GM12878 (cell line): ENCODE results near the gene MICA. TPM values are rescaled to one million over a fixed set of nuclear protein-coding genes. Genes with fewer than 3 reads are reported as not detected.

Experiments
- ATF7 ChIP-seq: fragments of 450-650 bp; IDR thresholded peaks from 2 replicates; pipeline ENCODE4 v1.6.1; 2016; ENCODE audit warnings: low read depth, mild to moderate bottlenecking
- BMI1 ChIP-seq: fragments of 450-650 bp; IDR thresholded peaks from 2 replicates; pipeline ENCODE4 v1.6.1; 2016; ENCODE audit warnings: mild to moderate bottlenecking, moderate library complexity, borderline replicate concordance
- ESRRA ChIP-seq: IDR thresholded peaks from 2 replicates; pipeline ENCODE4 v1.6.1; 2012; ENCODE audit warnings: mild to moderate bottlenecking, low read length, improper control_type of control experiment
- GABPA ChIP-seq: IDR thresholded peaks from 2 replicates; pipeline ENCODE4 v1.6.1; 2014; ENCODE audit warnings: antibody characterized with exemption, low read depth, mild to moderate bottlenecking, inconsistent platforms
- IKZF1 ChIP-seq: fragments of 450-650 bp; conservative IDR thresholded peaks from 2 replicates; pipeline ENCODE4 v1.6.1; 2017; ENCODE audit warnings: antibody characterized with exemption, mild to moderate bottlenecking
- KAT2A ChIP-seq: conservative IDR thresholded peaks from 2 replicates; pipeline ENCODE4 v1.6.1; 2011; ENCODE audit warnings: low read depth, low read length; ENCODE audit not compliant: control insufficient read depth
- MAX ChIP-seq: IDR thresholded peaks from 2 replicates; pipeline ENCODE4 v1.6.1; 2012; ENCODE audit warnings: low read depth, low read length, improper control_type of control experiment
- MEF2A ChIP-seq: IDR thresholded peaks from 2 replicates; pipeline ENCODE4 v1.6.1; 2011; ENCODE audit warnings: low read depth, mild to moderate bottlenecking, low read length, moderate library complexity; ENCODE audit not compliant: insufficient read depth
- MLLT1 ChIP-seq: fragments of 450-650 bp; IDR thresholded peaks from 2 replicates; pipeline ENCODE4 v1.6.1; 2016; ENCODE audit warnings: mild to moderate bottlenecking
- MTA2 ChIP-seq: fragments of 450-650 bp; IDR thresholded peaks from 2 replicates; pipeline ENCODE4 v1.6.1; 2016; ENCODE audit warnings: low read depth, mild to moderate bottlenecking, moderate library complexity
- MTA3 ChIP-seq: IDR thresholded peaks from 2 replicates; pipeline ENCODE4 v1.6.1; 2012; ENCODE audit warnings: low read length, inconsistent platforms, borderline replicate concordance
- NFYA ChIP-seq: IDR thresholded peaks from 2 replicates; pipeline ENCODE4 v1.6.1; 2011; ENCODE audit warnings: low read depth, mild to moderate bottlenecking, low read length, improper control_type of control experiment, borderline replicate concordance
- SP1 ChIP-seq: IDR thresholded peaks from one replicate; pipeline ENCODE4 v1.6.1; 2011; ENCODE audit warnings: low read depth, low read length
- YBX1 ChIP-seq: fragments of 450-650 bp; IDR thresholded peaks from 2 replicates; pipeline ENCODE4 v1.6.1; 2016; ENCODE audit warnings: antibody characterized with exemption
- ZNF217 ChIP-seq: fragments of 450-650 bp; IDR thresholded peaks from 2 replicates; pipeline ENCODE4 v1.6.1; 2017; ENCODE audit warnings: antibody characterized with exemption, mild to moderate bottlenecking
- polyA plus RNA-seq, 11 experiments: library from polyadenylated mRNA; depleted of rRNA in 4 of 11; unstranded in 6 of 11; stranded (reverse) in 5 of 11; fragments of >200 nt; fragmentation: Nextera tagmentation in 4 of 11; fragmentation: Illumina TruSeq in 1 of 11; extraction: Ambion mirVana in 4 of 11; extraction: Trizol in 1 of 11; gene quantifications; 1 replicate in 1 of 11; 2 replicates in 10 of 11; pipeline versions ENCODE4 v1.2.1 to v1.2.3, GENCODE V29; 2011 to 2016; ENCODE audit warnings: inconsistent platforms in 2 of 11, missing spikeins in 2 of 11, low read depth in 1 of 11
- total RNA-seq, 4 experiments: library from RNA; depleted of rRNA in 3 of 4; stranded (reverse); fragments of >200 nt in 3 of 4; fragmentation: Illumina TruSeq in 1 of 4; extraction: Trizol in 1 of 4; gene quantifications; 2 replicates each; pipeline versions ENCODE4 v1.2.1 to v1.2.3, GENCODE V29; 2013 to 2021
- TF ChIP-seq, protein P1 (sequence below): fragments of 450-650 bp; IDR thresholded peaks from 2 replicates; pipeline ENCODE4 v1.6.1; 2018; ENCODE audit warnings: mild to moderate bottlenecking, low read depth, moderate library complexity; ENCODE audit not compliant: partially characterized antibody
- TF ChIP-seq, protein P2 (sequence below): fragments of 450-650 bp; IDR thresholded peaks from 2 replicates; pipeline ENCODE4 v1.6.1; 2017; ENCODE audit warnings: mild to moderate bottlenecking
- TF ChIP-seq, protein P3 (sequence below): fragments of 450-650 bp; IDR thresholded peaks from 2 replicates; pipeline ENCODE4 v1.6.1; 2017; ENCODE audit warnings: mild to moderate bottlenecking, low read depth, inconsistent platforms; ENCODE audit not compliant: poor library complexity, severe bottlenecking
- TF ChIP-seq, protein P4 (sequence below): IDR thresholded peaks from 2 replicates; pipeline ENCODE4 v1.6.1; 2011; ENCODE audit warnings: mild to moderate bottlenecking, low read depth, low read length, moderate library complexity; ENCODE audit not compliant: insufficient replicate concordance

The MICA gene
- total and polyA plus RNA-seq, 10 of the 15 experiments (the other 5 are each of a cell fraction or from before 2014, with no cell fraction given) = 3.6 to 10.5 (median 6.9) TPM

GRCh38 chr6:31366693-31367470, 36.5 kb upstream of the MICA start (continued):
- TF ChIP-seq MTA2 (0 out of 2 replicates have a peak, but pooled peaks have one; percentile 15), MTA3 (no peak), MEF2A (no peak), KAT2A (no peak), MLLT1 (peak; percentile 57; the same call in 1 of the 2 replicates), BMI1 (no peak), IKZF1 (peak; percentile 81), GABPA (no peak), YBX1 (no peak), ATF7 (peak; percentile 42; the same call in 1 of the 2 replicates), ZNF217 (no peak), NFYA (no peak), ESRRA (no peak), SP1 (no peak), MAX (no peak)
- TF ChIP-seq, protein P1, sequence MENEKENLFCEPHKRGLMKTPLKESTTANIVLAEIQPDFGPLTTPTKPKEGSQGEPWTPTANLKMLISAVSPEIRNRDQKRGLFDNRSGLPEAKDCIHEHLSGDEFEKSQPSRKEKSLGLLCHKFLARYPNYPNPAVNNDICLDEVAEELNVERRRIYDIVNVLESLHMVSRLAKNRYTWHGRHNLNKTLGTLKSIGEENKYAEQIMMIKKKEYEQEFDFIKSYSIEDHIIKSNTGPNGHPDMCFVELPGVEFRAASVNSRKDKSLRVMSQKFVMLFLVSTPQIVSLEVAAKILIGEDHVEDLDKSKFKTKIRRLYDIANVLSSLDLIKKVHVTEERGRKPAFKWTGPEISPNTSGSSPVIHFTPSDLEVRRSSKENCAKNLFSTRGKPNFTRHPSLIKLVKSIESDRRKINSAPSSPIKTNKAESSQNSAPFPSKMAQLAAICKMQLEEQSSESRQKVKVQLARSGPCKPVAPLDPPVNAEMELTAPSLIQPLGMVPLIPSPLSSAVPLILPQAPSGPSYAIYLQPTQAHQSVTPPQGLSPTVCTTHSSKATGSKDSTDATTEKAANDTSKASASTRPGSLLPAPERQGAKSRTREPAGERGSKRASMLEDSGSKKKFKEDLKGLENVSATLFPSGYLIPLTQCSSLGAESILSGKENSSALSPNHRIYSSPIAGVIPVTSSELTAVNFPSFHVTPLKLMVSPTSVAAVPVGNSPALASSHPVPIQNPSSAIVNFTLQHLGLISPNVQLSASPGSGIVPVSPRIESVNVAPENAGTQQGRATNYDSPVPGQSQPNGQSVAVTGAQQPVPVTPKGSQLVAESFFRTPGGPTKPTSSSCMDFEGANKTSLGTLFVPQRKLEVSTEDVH = no peak
- TF ChIP-seq, protein P2, sequence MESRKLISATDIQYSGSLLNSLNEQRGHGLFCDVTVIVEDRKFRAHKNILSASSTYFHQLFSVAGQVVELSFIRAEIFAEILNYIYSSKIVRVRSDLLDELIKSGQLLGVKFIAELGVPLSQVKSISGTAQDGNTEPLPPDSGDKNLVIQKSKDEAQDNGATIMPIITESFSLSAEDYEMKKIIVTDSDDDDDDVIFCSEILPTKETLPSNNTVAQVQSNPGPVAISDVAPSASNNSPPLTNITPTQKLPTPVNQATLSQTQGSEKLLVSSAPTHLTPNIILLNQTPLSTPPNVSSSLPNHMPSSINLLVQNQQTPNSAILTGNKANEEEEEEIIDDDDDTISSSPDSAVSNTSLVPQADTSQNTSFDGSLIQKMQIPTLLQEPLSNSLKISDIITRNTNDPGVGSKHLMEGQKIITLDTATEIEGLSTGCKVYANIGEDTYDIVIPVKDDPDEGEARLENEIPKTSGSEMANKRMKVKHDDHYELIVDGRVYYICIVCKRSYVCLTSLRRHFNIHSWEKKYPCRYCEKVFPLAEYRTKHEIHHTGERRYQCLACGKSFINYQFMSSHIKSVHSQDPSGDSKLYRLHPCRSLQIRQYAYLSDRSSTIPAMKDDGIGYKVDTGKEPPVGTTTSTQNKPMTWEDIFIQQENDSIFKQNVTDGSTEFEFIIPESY = peak; percentile 74
- TF ChIP-seq, protein P3, sequence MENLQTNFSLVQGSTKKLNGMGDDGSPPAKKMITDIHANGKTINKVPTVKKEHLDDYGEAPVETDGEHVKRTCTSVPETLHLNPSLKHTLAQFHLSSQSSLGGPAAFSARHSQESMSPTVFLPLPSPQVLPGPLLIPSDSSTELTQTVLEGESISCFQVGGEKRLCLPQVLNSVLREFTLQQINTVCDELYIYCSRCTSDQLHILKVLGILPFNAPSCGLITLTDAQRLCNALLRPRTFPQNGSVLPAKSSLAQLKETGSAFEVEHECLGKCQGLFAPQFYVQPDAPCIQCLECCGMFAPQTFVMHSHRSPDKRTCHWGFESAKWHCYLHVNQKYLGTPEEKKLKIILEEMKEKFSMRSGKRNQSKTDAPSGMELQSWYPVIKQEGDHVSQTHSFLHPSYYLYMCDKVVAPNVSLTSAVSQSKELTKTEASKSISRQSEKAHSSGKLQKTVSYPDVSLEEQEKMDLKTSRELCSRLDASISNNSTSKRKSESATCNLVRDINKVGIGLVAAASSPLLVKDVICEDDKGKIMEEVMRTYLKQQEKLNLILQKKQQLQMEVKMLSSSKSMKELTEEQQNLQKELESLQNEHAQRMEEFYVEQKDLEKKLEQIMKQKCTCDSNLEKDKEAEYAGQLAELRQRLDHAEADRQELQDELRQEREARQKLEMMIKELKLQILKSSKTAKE = no peak
- TF ChIP-seq, protein P4, sequence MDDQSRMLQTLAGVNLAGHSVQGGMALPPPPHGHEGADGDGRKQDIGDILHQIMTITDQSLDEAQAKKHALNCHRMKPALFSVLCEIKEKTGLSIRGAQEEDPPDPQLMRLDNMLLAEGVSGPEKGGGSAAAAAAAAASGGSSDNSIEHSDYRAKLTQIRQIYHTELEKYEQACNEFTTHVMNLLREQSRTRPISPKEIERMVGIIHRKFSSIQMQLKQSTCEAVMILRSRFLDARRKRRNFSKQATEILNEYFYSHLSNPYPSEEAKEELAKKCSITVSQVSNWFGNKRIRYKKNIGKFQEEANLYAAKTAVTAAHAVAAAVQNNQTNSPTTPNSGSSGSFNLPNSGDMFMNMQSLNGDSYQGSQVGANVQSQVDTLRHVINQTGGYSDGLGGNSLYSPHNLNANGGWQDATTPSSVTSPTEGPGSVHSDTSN = peak; percentile 47
